DOHH2 (cell line): ENCODE results near the gene DBT.

Experiments
- H3F3A ChIP-seq: fragments of 200-600 bp; sonication (generic), shearing (Covaris generic); 2 replicates; pipeline ENCODE4 v1.6.0; 2016; ENCODE audit warnings: antibody characterized with exemption, mild to moderate bottlenecking; ENCODE audit not compliant: control insufficient read depth, insufficient read depth
- H3K27ac ChIP-seq: fragments of 200-600 bp; sonication (generic); 2 replicates; pipeline ENCODE4 v1.5.1; 2014; ENCODE audit warnings: low read depth, mild to moderate bottlenecking, low read length, moderate library complexity
- H3K27me3 ChIP-seq: fragments of 200-600 bp; sonication (generic); 2 replicates; pipeline ENCODE4 v1.6.1; 2014; ENCODE audit warnings: mild to moderate bottlenecking, low read length, mixed read lengths; ENCODE audit not compliant: control insufficient read depth
- H3K36me3 ChIP-seq: fragments of 200-600 bp; sonication (generic); 2 replicates; pipeline ENCODE4 v1.6.1; 2014; ENCODE audit warnings: mild to moderate bottlenecking, low read length, moderate library complexity, mixed read lengths; ENCODE audit not compliant: control insufficient read depth
- H3K4me1 ChIP-seq: fragments of 200-600 bp; sonication (generic); 2 replicates; pipeline ENCODE4 v1.6.1; 2014; ENCODE audit warnings: mild to moderate bottlenecking, low read length, mixed read lengths; ENCODE audit not compliant: control insufficient read depth
- H3K4me2 ChIP-seq: fragments of 200-600 bp; sonication (generic); 2 replicates; pipeline ENCODE4 v1.6.0; 2014; ENCODE audit warnings: mild to moderate bottlenecking, low read length, moderate library complexity
- H3K4me3 ChIP-seq: fragments of 200-600 bp; sonication (generic); 2 replicates; pipeline ENCODE4 v1.5.1; 2014; ENCODE audit warnings: mild to moderate bottlenecking, low read length, mixed read lengths
- H3K79me2 ChIP-seq: fragments of 200-600 bp; sonication (generic); 2 replicates; pipeline ENCODE4 v1.6.1; 2014; ENCODE audit warnings: mild to moderate bottlenecking, low read length, mixed read lengths; ENCODE audit not compliant: control insufficient read depth
- H3K9me2 ChIP-seq: fragments of 200-600 bp; sonication (generic); replicated peaks from 2 replicates; pipeline ENCODE4 v1.6.1; 2014; ENCODE audit warnings: mild to moderate bottlenecking, low read length, mixed read lengths; ENCODE audit not compliant: control insufficient read depth
- H3K9me3 ChIP-seq: fragments of 200-600 bp; sonication (generic); 2 replicates; pipeline ENCODE4 v1.6.1; 2014; ENCODE audit warnings: antibody characterized with exemption, low read length, mixed read lengths; ENCODE audit not compliant: control insufficient read depth, insufficient read depth
- H4K20me1 ChIP-seq: fragments of 200-600 bp; sonication (generic); 2 replicates; pipeline ENCODE4 v1.6.0; 2014; ENCODE audit warnings: low read depth, mild to moderate bottlenecking, antibody characterized with exemption, low read length, moderate library complexity; ENCODE audit not compliant: control insufficient read depth, insufficient read depth
- CTCF ChIP-seq: fragments of 200-600 bp; sonication (generic); IDR thresholded peaks from one replicate; pipeline ENCODE4 v1.5.1; 2014; ENCODE audit warnings: antibody characterized with exemption, mild to moderate bottlenecking, low read depth, low read length; ENCODE audit not compliant: poor library complexity, severe bottlenecking
- EZH2phosphoT487 ChIP-seq: fragments of 200-600 bp; sonication (generic); IDR thresholded peaks from 2 replicates; pipeline ENCODE4 v1.6.1; 2017; ENCODE audit warnings: borderline replicate concordance, mild to moderate bottlenecking, antibody characterized with exemption, low read length, moderate library complexity, mixed read lengths

The DBT gene

GRCh38 chr1:100152271-100152670 lies 97.4 kb downstream of the DBT start:
- H3K4me3 ChIP-seq, result no peak overlapping the region
- peaks cover 10% of the 10 kb centered on the region for H3K4me1 ChIP-seq
- H4K20me1 ChIP-seq, result 0 out of 2 replicates have a peak, but pooled peaks cover 1% of the 10 kb centered on the region
- H3K27ac ChIP-seq, result no peak overlapping the region
- TF ChIP-seq EZH2phosphoT487, result no peak
- no peak for TF ChIP-seq CTCF
- no peaks in the 10 kb centered on the region for H3K79me2 ChIP-seq
- no peaks in the 10 kb centered on the region for H3K9me2 ChIP-seq
- no peaks in the 10 kb centered on the region for H3K9me3 ChIP-seq
- no peaks in the 10 kb centered on the region for H3K27me3 ChIP-seq
- no peak overlapping the region for H3K4me2 ChIP-seq
- H3K36me3 ChIP-seq, result peaks cover 26% of the 10 kb centered on the region
- peaks cover 7% of the 10 kb centered on the region for H3F3A ChIP-seq

GRCh38 chr1:100151679-100152078 lies 98.0 kb downstream of the DBT start:
- H3K4me1 ChIP-seq, result peaks cover 10% of the 10 kb centered on the region
- H3K9me3 ChIP-seq, result no peaks in the 10 kb centered on the region
- no peak overlapping the region for H3K4me3 ChIP-seq
- H3K9me2 ChIP-seq, result no peaks in the 10 kb centered on the region
- no peak overlapping the region for H3K27ac ChIP-seq
- 0 out of 2 replicates have a peak, but pooled peaks cover 3% of the 10 kb centered on the region for H4K20me1 ChIP-seq
- TF ChIP-seq CTCF (no peak), EZH2phosphoT487 (no peak)
- peaks cover 7% of the 10 kb centered on the region for H3F3A ChIP-seq
- peaks cover 29% of the 10 kb centered on the region for H3K36me3 ChIP-seq
- no peak overlapping the region for H3K4me2 ChIP-seq
- H3K79me2 ChIP-seq, result no peaks in the 10 kb centered on the region
- no peaks in the 10 kb centered on the region for H3K27me3 ChIP-seq

- 0 out of 2 replicates have a peak, but pooled peaks cover 3% of the 10 kb centered on the region for H4K20me1 ChIP-seq
- no peaks in the 10 kb centered on the region for H3K9me3 ChIP-seq
- H3K27me3 ChIP-seq, result no peaks in the 10 kb centered on the region
- H3K4me1 ChIP-seq, result peaks cover 10% of the 10 kb centered on the region
- no peaks in the 10 kb centered on the region for H3K79me2 ChIP-seq
- H3K27ac ChIP-seq, result no peak overlapping the region
- no peak for TF ChIP-seq EZH2phosphoT487
- TF ChIP-seq CTCF, result no peak
- H3K4me3 ChIP-seq, result no peak overlapping the region
- no peak overlapping the region for H3K4me2 ChIP-seq
- H3F3A ChIP-seq, result peaks cover 8% of the 10 kb centered on the region
- no peaks in the 10 kb centered on the region for H3K9me2 ChIP-seq
- H3K36me3 ChIP-seq, result peaks cover 65% of the 10 kb centered on the region
These were observed 101.8 kb downstream of the DBT start for GRCh38 chr1:100147875-100148274.

- Histone ChIP-seq H3K27ac (no peak overlapping the region), H3K79me2 (no peaks in the 10 kb centered on the region), H3K4me1 (peaks cover 5% of the 10 kb centered on the region), H3F3A (peaks cover 8% of the 10 kb centered on the region), H3K4me3 (no peak overlapping the region), H3K9me3 (no peaks in the 10 kb centered on the region), H3K9me2 (no peaks in the 10 kb centered on the region), H3K27me3 (no peaks in the 10 kb centered on the region), H4K20me1 (0 out of 2 replicates have a peak, but pooled peaks cover 3% of the 10 kb centered on the region), H3K4me2 (no peak overlapping the region), H3K36me3 (peaks cover 74% of the 10 kb centered on the region)
- TF ChIP-seq EZH2phosphoT487 (no peak), CTCF (no peak)
These were observed 102.7 kb downstream of the DBT start for GRCh38 chr1:100146958-100147357.
